ENCODE measurements around the gene PLEKHG4. TPM values are rescaled to one million over a fixed set of nuclear protein-coding genes. Genes with fewer than 3 reads are reported as not detected.

The PLEKHG4 gene
- total and polyA plus RNA-seq, 10 of the 15 experiments (the other 5 are each of a cell fraction or from before 2014, with no cell fraction given): 0.14 to 2.6 (median 0.99) TPM

- no peak for TF ChIP-seq CREM (IDR thresholded peaks at IDR 0.05; ENCODE audit: low read depth)
- TF ChIP-seq ZSCAN29 (IDR thresholded peaks at IDR 0.05): no peak
- no peak for TF ChIP-seq ATF2 (IDR thresholded peaks at IDR 0.05; ENCODE audit: low read length)
Measured at GRCh38 chr16:67298277-67298676, 18.9 kb downstream of the PLEKHG4 start (continued).

- BruUV-seq (replicated peaks): no TSS peak
- no peak overlapping the region for H3K4me3 ChIP-seq
- WGBS (ENCODE audit: insufficient coverage, insufficient replicate concordance, low lambda C conversion rate, missing lambda C conversion rate): 50% methylated on average over 15 of the region's 15 CpGs
- DNase-seq (ENCODE audit: low read depth, low spot score): no peak
- H3K27ac ChIP-seq (ENCODE audit: control insufficient read depth, insufficient read depth): no peak overlapping the region
- FAIRE-seq: no peak
- no peak for TF ChIP-seq HSF1 (IDR thresholded peaks at IDR 0.05; ENCODE audit: low read depth, low read length)
- H3K36me3 ChIP-seq (ENCODE audit: control insufficient read depth in 2 of 2, insufficient read depth in 2 of 2, low read length in 1 of 2): no peaks in the 10 kb centered on the region
- ChIA-PET POLR2A (no interaction called here), SMC1A (ENCODE audit: uncharacterized antibody, unreplicated experiment) (no interaction called here), CTCF (interaction anchor here (1.0 kb wide), 1 partner anchor 34 kb away, joined by 4 read pairs; no protein-coding TSS in a partner anchor), RAD21 (ENCODE audit: unreplicated experiment) (no interaction called here)
- intact Hi-C loops (cut with micrococcal nuclease; ENCODE audit: unreplicated experiment): no loop called here
- in situ Hi-C loops (cut with MboI): no loop called here
- no peak overlapping the region for H3K9ac ChIP-seq (ENCODE audit: control insufficient read depth, insufficient read depth, low read length)
- no peak overlapping the region for H3K4me2 ChIP-seq (ENCODE audit: control insufficient read depth, insufficient read depth)
- peaks cover 0 to 2% of the 10 kb centered on the region in 2 experiments; a peak in 1 of 4 replicates for H3K27me3 ChIP-seq (replicated peaks in 1 of 2; ENCODE audit: control insufficient read depth in 2 of 2, insufficient read depth in 2 of 2, low read length in 1 of 2)
- H3K9me3 ChIP-seq (replicated peaks; ENCODE audit: control insufficient read depth, insufficient read depth, low read length): no peaks in the 10 kb centered on the region
- no peaks in the 10 kb centered on the region for H3K4me1 ChIP-seq (ENCODE audit: control insufficient read depth, insufficient read depth, low read length)
- no peaks in the 10 kb centered on the region for H3K79me2 ChIP-seq (ENCODE audit: control insufficient read depth, insufficient read depth, low read length)
- ATAC-seq: no peak
- no peaks in the 10 kb centered on the region for H4K20me1 ChIP-seq (ENCODE audit: control insufficient read depth, insufficient read depth)
- H2AFZ ChIP-seq (ENCODE audit: control insufficient read depth, low read depth, low read length): no peak overlapping the region
Measured at GRCh38 chr16:67299269-67299668, 19.9 kb downstream of the PLEKHG4 start.
